A673 (cell line): ENCODE results near the gene CRADD.

ENCODE experiments used
- CTCF ChIP-seq: fragments of 300-800, 200-600 bp; sonication (generic); conservative IDR thresholded peaks from 2 replicates; pipeline ENCODE4 v1.5.1; 2017; ENCODE audit warnings: low read depth, mild to moderate bottlenecking, antibody characterized with exemption, low read length, moderate library complexity, mixed read lengths
- EZH2 ChIP-seq: fragments of 200-600 bp; sonication (generic); IDR thresholded peaks from 2 replicates; pipeline ENCODE4 v1.6.1; 2017; ENCODE audit warnings: borderline replicate concordance, low read depth, mild to moderate bottlenecking, mixed read lengths, antibody characterized with exemption, low read length; ENCODE audit not compliant: poor library complexity, severe bottlenecking

- TF ChIP-seq CTCF (no peak), EZH2 (no peak)
These were observed 68.1 kb downstream of the CRADD start for GRCh38 chr12:93745286-93745685.
